Peyer's patch (tissue), 4 donors: ENCODE measurements around the gene NT5C3B. TPM values are rescaled to one million over a fixed set of nuclear protein-coding genes. Genes with fewer than 3 reads are reported as not detected.
"Not testable (repeated sequence)": the region's sequence is repeated elsewhere in the genome, so short reads cannot be mapped to it uniquely, and the experiment has no call there.

ENCODE experiments used
- DNase-seq, 3 donors: peaks; one replicate each; pipeline ENCODE4 v3.0.0-alpha.2; 2017 to 2019
- H3K27ac ChIP-seq, 4 donors: fragments of 200-600 bp; sonication (generic); one replicate each; pipeline ENCODE4 v1.5.1; 2016 to 2019
- H3K27me3 ChIP-seq, 2 donors: fragments of 200-600 bp; sonication (generic); one replicate each; pipeline ENCODE4 v1.5.1; 2019
- H3K36me3 ChIP-seq, 3 donors: fragments of 200-600 bp; sonication (generic); one replicate each; pipeline ENCODE4 v1.5.1; 2016 to 2019
- H3K4me1 ChIP-seq, 4 donors: fragments of 200-600 bp; sonication (generic); one replicate each; pipeline ENCODE4 v1.5.1; 2016 to 2019
- H3K4me3 ChIP-seq, 4 donors: fragments of 200-600 bp; sonication (generic); 1 replicate in 3 of 4; 2 replicates in 1 of 4; pipeline ENCODE4 v1.5.1; 2016 to 2019; ENCODE audit warnings: mild to moderate bottlenecking in 1 of 4
- H3K9me3 ChIP-seq, 4 donors: fragments of 200-600 bp; sonication (generic); one replicate each; pipeline ENCODE4 v1.5.1; 2016 to 2019; ENCODE audit warnings: mild to moderate bottlenecking in 1 of 4
- CTCF ChIP-seq, 6 experiments: fragments of 450-650 bp in 4 of 6; fragments of 200-600 bp in 2 of 6; sonication (generic) in 1 of 6; IDR thresholded peaks; one replicate each; pipeline ENCODE4 v1.5.1; 2017 to 2019; ENCODE audit warnings: antibody characterized with exemption in 6 of 6, mild to moderate bottlenecking in 3 of 6, moderate library complexity in 1 of 6
- POLR2A ChIP-seq, 2 donors: fragments of 450-650 bp; IDR thresholded peaks; one replicate each; pipeline ENCODE4 v1.5.1; 2017; ENCODE audit warnings: antibody characterized with exemption in 2 of 2, mild to moderate bottlenecking in 2 of 2, moderate library complexity in 2 of 2
- total RNA-seq, 4 donors: library from RNA; depleted of rRNA; stranded (reverse); fragments of >200 nt; gene quantifications; one replicate each; pipeline ENCODE4 v1.1.0, GENCODE V29; 2016

The NT5C3B gene
- total RNA-seq, 4 donors from 2014 or later: 5.8 to 40.4 (median 20.1) TPM

- Histone ChIP-seq H3K36me3 (peaks cover 0 to 17% (median 0%) of the 10 kb centered on the region in 3 donors), H3K4me3 (peak overlapping the region; percentile 52 to 88 (median 77)), H3K27ac (peak overlapping the region in 3 of 4 donors; percentile 34 to 73 (median 54)), H3K4me1 (peaks cover 0 to 5% (median 2%) of the 10 kb centered on the region in 4 donors), H3K27me3 (no peaks in the 10 kb centered on the region), H3K9me3 (no peaks in the 10 kb centered on the region)
- no peak for DNase-seq
- TF ChIP-seq POLR2A (IDR thresholded peaks at IDR 0.05): no peak
Measured at GRCh38 chr17:41835214-41835799, 725 bp downstream of the NT5C3B start.

- H3K4me3 ChIP-seq, H3K27ac ChIP-seq, H3K4me1 ChIP-seq, H3K9me3 ChIP-seq, H3K27me3 ChIP-seq: not testable (repeated sequence)
- DNase-seq: peak in 1 of 3 donors; percentile 15
- H3K36me3 ChIP-seq: peaks cover 0 to 30% (median 0%) of the 10 kb centered on the region in 3 donors
Measured at GRCh38 chr17:41829961-41830360, 6.1 kb downstream of the NT5C3B start.

- H3K4me1 ChIP-seq: no peaks in the 10 kb centered on the region
- no peak overlapping the region for H3K4me3 ChIP-seq
- DNase-seq: peak in 1 of 3 donors; percentile 20
- H3K27ac ChIP-seq: no peak overlapping the region
- H3K36me3 ChIP-seq: peaks cover 0 to 13% (median 0%) of the 10 kb centered on the region in 3 donors
- TF ChIP-seq CTCF (IDR thresholded peaks at IDR 0.05) (no peak), POLR2A (IDR thresholded peaks at IDR 0.05) (no peak)
- no peaks in the 10 kb centered on the region for H3K9me3 ChIP-seq
- H3K27me3 ChIP-seq: no peaks in the 10 kb centered on the region
Measured at GRCh38 chr17:41825175-41825845, 10.7 kb downstream of the NT5C3B start.

- Histone ChIP-seq H3K36me3 (peaks cover 0 to 7% (median 0%) of the 10 kb centered on the region in 3 donors), H3K27ac (no peak overlapping the region), H3K27me3 (no peaks in the 10 kb centered on the region), H3K4me3 (no peak overlapping the region), H3K4me1 (no peaks in the 10 kb centered on the region), H3K9me3 (no peaks in the 10 kb centered on the region)
- TF ChIP-seq CTCF (IDR thresholded peaks at IDR 0.05): no peak
- no peak for TF ChIP-seq POLR2A (IDR thresholded peaks at IDR 0.05)
- no peak for DNase-seq
Measured at GRCh38 chr17:41824086-41824485, 11.9 kb downstream of the NT5C3B start.

GRCh38 chr17:41823580-41823979 lies 12.5 kb downstream of the NT5C3B start:
- TF ChIP-seq CTCF (IDR thresholded peaks at IDR 0.05) (no peak), POLR2A (IDR thresholded peaks at IDR 0.05) (no peak)
- H3K4me1 ChIP-seq: no peaks in the 10 kb centered on the region
- no peak overlapping the region for H3K4me3 ChIP-seq
- H3K27ac ChIP-seq: no peak overlapping the region
- no peak for DNase-seq
- H3K27me3 ChIP-seq: no peaks in the 10 kb centered on the region
- no peaks in the 10 kb centered on the region for H3K9me3 ChIP-seq
- H3K36me3 ChIP-seq: peaks cover 0 to 2% (median 0%) of the 10 kb centered on the region in 3 donors

GRCh38 chr17:41823141-41823524 lies 12.9 kb downstream of the NT5C3B start:
- H3K4me1 ChIP-seq: no peaks in the 10 kb centered on the region
- TF ChIP-seq CTCF (IDR thresholded peaks at IDR 0.05): no peak
- no peak for TF ChIP-seq POLR2A (IDR thresholded peaks at IDR 0.05)
- H3K4me3 ChIP-seq: no peak overlapping the region
- no peak for DNase-seq
- H3K36me3 ChIP-seq: no peaks in the 10 kb centered on the region
- no peak overlapping the region for H3K27ac ChIP-seq
- H3K9me3 ChIP-seq: no peaks in the 10 kb centered on the region
- H3K27me3 ChIP-seq: no peaks in the 10 kb centered on the region
